CD14-positive monocyte (primary cell): ENCODE measurements around the gene NR6A1. TPM values are rescaled to one million over a fixed set of nuclear protein-coding genes. Genes with fewer than 3 reads are reported as not detected.

Source experiments
- DNase-seq, 3 donors: peaks; one replicate each; pipeline ENCODE4 v3.0.0-alpha.2; 2011 to 2022
- H2AFZ ChIP-seq: 2 replicates; pipeline ENCODE4 v1.6.0; 2012; ENCODE audit warnings: mild to moderate bottlenecking, low read depth, low read length, inconsistent platforms; ENCODE audit not compliant: insufficient read depth, poor library complexity, severe bottlenecking
- H3K27ac ChIP-seq, 2 donors: 1 replicate in 1 of 2; 2 replicates in 1 of 2; pipeline ENCODE4 v1.5.1; 2012 to 2013; ENCODE audit warnings: low read length in 2 of 2, control low read depth in 1 of 2, inconsistent platforms in 1 of 2, low read depth in 1 of 2, mild to moderate bottlenecking in 1 of 2
- H3K27me3 ChIP-seq, 2 donors: one replicate each; pipeline versions ENCODE4 v1.6.0 to v1.6.1; 2011 to 2013; ENCODE audit warnings: low read length in 2 of 2; ENCODE audit not compliant: control insufficient read depth in 2 of 2, insufficient read depth in 2 of 2
- H3K36me3 ChIP-seq, 2 donors: replicated peaks in 1 of 2; 1 replicate in 1 of 2; 2 replicates in 1 of 2; pipeline versions ENCODE4 v1.5.1 to v1.6.1; 2012 to 2013; ENCODE audit warnings: low read length in 2 of 2, control low read depth in 1 of 2, inconsistent platforms in 1 of 2, mild to moderate bottlenecking in 1 of 2; ENCODE audit not compliant: insufficient read depth in 2 of 2, control insufficient read depth in 1 of 2
- H3K4me1 ChIP-seq, 2 donors: 1 replicate in 1 of 2; 2 replicates in 1 of 2; pipeline versions ENCODE4 v1.5.1 to v1.6.1; 2012 to 2013; ENCODE audit warnings: low read length in 2 of 2, control low read depth in 1 of 2, inconsistent platforms in 1 of 2, mild to moderate bottlenecking in 1 of 2, moderate library complexity in 1 of 2; ENCODE audit not compliant: insufficient read depth in 2 of 2, control insufficient read depth in 1 of 2
- H3K4me2 ChIP-seq: replicated peaks from 2 replicates; pipeline ENCODE3; 2012; ENCODE audit warnings: low read length, moderate library complexity, mild to moderate bottlenecking; ENCODE audit not compliant: poor library complexity, severe bottlenecking; ENCODE audit errors: extremely low read depth
- H3K4me3 ChIP-seq, 3 experiments: fragments of 200-600 bp in 1 of 3; sonication (generic) in 1 of 3; replicated peaks in 1 of 3; 1 replicate in 2 of 3; 2 replicates in 1 of 3; pipeline ENCODE4 v1.5.1; 2011 to 2013; ENCODE audit warnings: low read length in 3 of 3, mild to moderate bottlenecking in 3 of 3, control low read depth in 2 of 3, low read depth in 2 of 3, inconsistent platforms in 1 of 3, moderate library complexity in 1 of 3
- H3K79me2 ChIP-seq: 2 replicates; pipeline ENCODE4 v1.6.0; 2012; ENCODE audit warnings: mild to moderate bottlenecking, control low read depth, inconsistent platforms, low read length, moderate library complexity; ENCODE audit not compliant: insufficient read depth
- H3K9ac ChIP-seq: 2 replicates; pipeline ENCODE4 v1.6.0; 2017; ENCODE audit warnings: low read length, mild to moderate bottlenecking; ENCODE audit not compliant: insufficient read depth, poor library complexity, severe bottlenecking
- H3K9me3 ChIP-seq, 2 donors: replicated peaks in 1 of 2; 1 replicate in 1 of 2; 2 replicates in 1 of 2; pipeline versions ENCODE4 v1.5.1 to v1.6.1; 2012 to 2013; ENCODE audit warnings: low read length in 2 of 2, control low read depth in 1 of 2; ENCODE audit not compliant: control insufficient read depth in 1 of 2, insufficient read depth in 1 of 2
- H4K20me1 ChIP-seq: 2 replicates; pipeline ENCODE4 v1.6.0; 2012; ENCODE audit warnings: mild to moderate bottlenecking, low read length, control low read depth, moderate library complexity; ENCODE audit not compliant: insufficient read depth
- H3K27ac Mint-ChIP-seq, 7 donors: one replicate each; pipeline ENCODE4 v1.8.0; 2020; ENCODE audit warnings: mild to moderate bottlenecking in 7 of 7, mixed read lengths in 7 of 7, moderate library complexity in 6 of 7, inconsistent platforms in 2 of 7
- H3K27me3 Mint-ChIP-seq, 3 donors: one replicate each; pipeline ENCODE4 v1.8.0; 2021 to 2022; ENCODE audit warnings: low read depth in 3 of 3, mild to moderate bottlenecking in 3 of 3, mixed read lengths in 3 of 3, moderate library complexity in 3 of 3, inconsistent platforms in 1 of 3
- H3K36me3 Mint-ChIP-seq, 2 donors: one replicate each; pipeline ENCODE4 v1.8.0; 2020; ENCODE audit warnings: mixed read lengths in 2 of 2, inconsistent platforms in 1 of 2, mild to moderate bottlenecking in 1 of 2
- H3K4me1 Mint-ChIP-seq: one replicate; pipeline ENCODE4 v1.8.0; 2020; ENCODE audit warnings: mild to moderate bottlenecking, mixed read lengths
- H3K4me3 Mint-ChIP-seq, 2 donors: one replicate each; pipeline ENCODE4 v1.8.0; 2020; ENCODE audit warnings: mild to moderate bottlenecking in 2 of 2, mixed read lengths in 2 of 2, moderate library complexity in 1 of 2
- H3K9me3 Mint-ChIP-seq, 7 donors: one replicate each; pipeline ENCODE4 v1.8.0; 2020 to 2022; ENCODE audit warnings: mixed read lengths in 7 of 7, mild to moderate bottlenecking in 6 of 7, moderate library complexity in 6 of 7, inconsistent platforms in 2 of 7
- CTCF ChIP-seq: fragments of 200-600 bp; IDR thresholded peaks from one replicate; pipeline ENCODE4 v1.8.0; 2022; ENCODE audit warnings: antibody characterized with exemption, mild to moderate bottlenecking
- WGBS: methylation state at CpG from one replicate; pipeline ENCODE4 v1.1.5; 2013; ENCODE audit warnings: missing lambda C conversion rate; ENCODE audit not compliant: insufficient coverage; 5-methylcytosine and 5-hydroxymethylcytosine counted together
- intact Hi-C, 2 donors: fragments of 100-400 bp; cut with micrococcal nuclease; formaldehyde crosslinking; loops; one replicate each; pipeline versions ENCODE4 v1.15.0 to v1.15.1; 2023
- polyA plus RNA-seq, 3 donors: library from polyadenylated mRNA; depleted of rRNA in 1 of 3; unstranded in 2 of 3; stranded (reverse) in 1 of 3; fragments of 300-500 nt in 2 of 3; fragments of >200 nt in 1 of 3; fragmentation: Illumina TruSeq in 2 of 3; gene quantifications; 1 replicate in 2 of 3; 2 replicates in 1 of 3; pipeline ENCODE4 v1.2.3, GENCODE V29; 2012 to 2021

NR6A1 gene
- polyA plus RNA-seq, 3 donors = 0.15 to 2.9 (median 0.28) TPM

DNA sequence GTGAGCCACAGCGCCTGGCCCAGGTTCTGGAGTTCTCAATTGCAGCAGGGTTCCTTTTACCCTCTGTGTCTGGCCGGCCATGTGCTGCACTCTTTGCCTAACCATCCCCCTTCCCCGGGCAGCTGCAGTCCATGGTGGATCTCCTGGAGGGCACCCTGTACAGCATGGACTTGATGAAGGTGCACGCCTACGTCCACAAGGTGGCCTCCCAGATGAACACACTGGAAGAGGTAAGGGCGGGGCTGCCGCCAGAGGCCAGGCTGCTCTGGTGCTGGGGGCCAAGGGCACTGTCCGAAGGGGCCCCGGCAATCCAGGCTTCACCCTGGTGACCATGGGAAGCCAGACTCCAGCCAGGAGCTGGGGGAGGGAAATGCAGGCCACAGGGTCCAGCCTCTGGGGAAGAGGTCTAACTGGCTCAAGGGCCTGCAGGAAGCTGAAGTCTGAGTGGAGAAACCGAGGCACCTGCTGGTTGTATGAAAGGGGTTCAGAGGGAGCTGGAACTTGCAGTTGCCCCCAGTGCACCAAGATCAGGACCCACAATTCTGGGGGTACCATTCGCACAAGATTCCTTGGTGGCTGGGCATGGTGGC is 23.9 kb upstream of the NR6A1 start:
- Mint-ChIP-seq H3K27ac (no peak overlapping the region), H3K4me1 (peaks cover 12% of the 10 kb centered on the region), H3K36me3 (no peaks in the 10 kb centered on the region), H3K4me3 (no peak overlapping the region), H3K27me3 (peaks cover 1 to 5% (median 2%) of the 10 kb centered on the region in 3 donors), H3K9me3 (no peaks in the 10 kb centered on the region)
- no peak overlapping the region for H3K4me3 ChIP-seq
- no peak for TF ChIP-seq CTCF
- DNase-seq = no peak
- intact Hi-C loops = no loop called here
- H3K9me3 ChIP-seq = no peaks in the 10 kb centered on the region
- H4K20me1 ChIP-seq = no peaks in the 10 kb centered on the region
- WGBS = 92% methylated on average over 10 of the region's 11 CpGs
- H3K4me2 ChIP-seq = no peak overlapping the region
- no peak overlapping the region for H3K27ac ChIP-seq
- no peak overlapping the region for H3K9ac ChIP-seq
- H3K79me2 ChIP-seq = no peaks in the 10 kb centered on the region
- no peaks in the 10 kb centered on the region for H3K36me3 ChIP-seq
- H2AFZ ChIP-seq = no peak overlapping the region
- no peaks in the 10 kb centered on the region for H3K27me3 ChIP-seq
- H3K4me1 ChIP-seq = peaks cover 6 to 9% of the 10 kb centered on the region in 2 donors

DNA sequence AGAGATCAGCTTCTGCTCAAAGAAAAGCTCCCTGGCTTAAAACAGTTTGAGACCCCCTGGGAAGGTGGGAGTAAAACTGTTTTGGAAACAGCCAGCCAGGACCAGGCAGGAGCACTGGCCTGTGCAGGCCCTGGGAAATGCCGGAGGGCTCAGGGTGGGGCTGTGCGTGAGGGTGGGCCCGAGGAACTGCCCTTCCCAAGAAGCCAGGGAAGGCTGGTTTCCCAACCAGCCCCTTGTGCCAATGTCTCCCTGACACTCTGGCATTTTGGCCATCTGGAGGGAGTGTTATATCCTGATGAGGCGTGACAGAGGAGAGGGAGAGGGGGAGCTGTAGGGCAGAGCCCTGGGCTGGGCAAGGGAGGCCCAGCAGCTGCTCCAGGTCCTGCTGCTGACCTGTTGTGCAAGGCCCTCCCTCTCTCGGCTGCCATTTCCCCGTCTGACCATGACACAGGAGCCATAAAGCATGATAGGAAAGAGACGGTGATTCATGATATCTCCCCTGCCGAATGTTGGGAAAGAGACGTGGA is 22.0 kb upstream of the NR6A1 start:
- no peaks in the 10 kb centered on the region for H3K9me3 Mint-ChIP-seq
- no peaks in the 10 kb centered on the region for H3K36me3 Mint-ChIP-seq
- TF ChIP-seq CTCF = no peak
- Histone ChIP-seq H3K27me3 (no peaks in the 10 kb centered on the region), H3K9me3 (no peaks in the 10 kb centered on the region), H2AFZ (no peak overlapping the region), H3K4me1 (peaks cover 4 to 5% of the 10 kb centered on the region in 2 donors), H4K20me1 (no peaks in the 10 kb centered on the region), H3K27ac (no peak overlapping the region), H3K4me2 (no peak overlapping the region), H3K79me2 (no peaks in the 10 kb centered on the region), H3K4me3 (no peak overlapping the region), H3K36me3 (no peaks in the 10 kb centered on the region), H3K9ac (no peak overlapping the region)
- no peak overlapping the region for H3K27ac Mint-ChIP-seq
- peaks cover 1 to 4% (median 2%) of the 10 kb centered on the region in 3 donors for H3K27me3 Mint-ChIP-seq
- H3K4me1 Mint-ChIP-seq = peaks cover 8% of the 10 kb centered on the region
- DNase-seq = peak in 1 of 3 donors; percentile 29
- no peak overlapping the region for H3K4me3 Mint-ChIP-seq
- intact Hi-C loops = no loop called here
- WGBS = 45% methylated on average over 7 of the region's 9 CpGs
